ENCODE results near the gene PAK2. TPM values are rescaled to one million over a fixed set of nuclear protein-coding genes. Genes with fewer than 3 reads are reported as not detected.
"Not testable (repeated sequence)": the region's sequence is repeated elsewhere in the genome, so short reads cannot be mapped to it uniquely, and the experiment has no call there.

Gene PAK2
- total RNA-seq, 1 donor from 2014 or later, result 99.6 TPM

DNA sequence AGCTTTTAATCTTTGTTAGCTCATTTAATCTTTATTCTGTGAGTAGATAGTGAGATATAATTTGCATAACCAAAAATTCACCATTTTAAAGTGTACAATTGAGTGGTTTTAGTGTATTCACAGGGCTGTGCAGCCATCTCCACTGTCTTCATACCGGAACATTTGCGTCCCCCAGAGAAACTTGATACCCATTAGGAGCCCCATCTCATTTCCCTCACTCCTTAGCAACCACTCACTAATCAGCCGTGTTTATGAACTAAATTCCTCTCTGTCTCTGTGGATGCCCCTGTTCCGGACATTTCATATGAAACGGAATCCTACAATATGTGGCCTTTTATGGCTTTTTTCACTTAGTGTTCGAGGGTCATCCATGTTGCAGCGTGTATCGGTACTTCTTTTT lies 38.2 kb downstream of the PAK2 start:
- intact Hi-C loops (cut with micrococcal nuclease), result no loop called here

DNA sequence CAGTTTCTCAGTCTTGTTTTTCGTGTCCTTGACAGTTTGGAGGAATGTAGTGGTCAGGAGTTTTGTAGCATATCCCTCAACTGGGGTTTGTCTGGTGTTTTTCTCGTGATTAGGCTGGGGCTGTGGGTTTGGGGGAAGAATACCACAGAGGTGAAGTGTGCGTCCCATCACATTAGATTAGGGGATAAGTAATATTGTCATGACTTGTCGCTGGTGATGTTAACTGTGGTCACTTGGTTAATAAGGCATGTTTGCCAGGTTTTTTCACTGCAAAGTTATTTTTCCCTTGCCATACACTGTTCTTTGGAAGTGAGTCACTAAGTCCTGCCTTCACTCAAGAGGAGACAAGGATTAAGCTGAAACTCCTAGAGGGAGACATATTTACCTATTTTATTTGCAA lies 39.1 kb downstream of the PAK2 start:
- intact Hi-C loops (cut with micrococcal nuclease), result no loop called here

DNA sequence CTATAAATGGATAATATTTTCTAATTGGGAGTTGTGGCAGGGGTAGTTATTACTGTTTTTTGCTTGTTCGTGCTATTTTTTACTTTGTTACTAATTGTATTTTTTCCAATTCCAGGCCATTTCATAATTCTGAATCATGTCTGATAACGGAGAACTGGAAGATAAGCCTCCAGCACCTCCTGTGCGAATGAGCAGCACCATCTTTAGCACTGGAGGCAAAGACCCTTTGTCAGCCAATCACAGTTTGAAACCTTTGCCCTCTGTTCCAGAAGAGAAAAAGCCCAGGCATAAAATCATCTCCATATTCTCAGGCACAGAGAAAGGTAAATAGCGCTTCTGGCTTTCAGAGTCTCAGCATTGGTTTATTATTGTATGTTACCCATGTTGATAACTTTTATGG lies 42.9 kb downstream of the PAK2 start:
- intact Hi-C loops (cut with micrococcal nuclease), result no loop called here

DNA sequence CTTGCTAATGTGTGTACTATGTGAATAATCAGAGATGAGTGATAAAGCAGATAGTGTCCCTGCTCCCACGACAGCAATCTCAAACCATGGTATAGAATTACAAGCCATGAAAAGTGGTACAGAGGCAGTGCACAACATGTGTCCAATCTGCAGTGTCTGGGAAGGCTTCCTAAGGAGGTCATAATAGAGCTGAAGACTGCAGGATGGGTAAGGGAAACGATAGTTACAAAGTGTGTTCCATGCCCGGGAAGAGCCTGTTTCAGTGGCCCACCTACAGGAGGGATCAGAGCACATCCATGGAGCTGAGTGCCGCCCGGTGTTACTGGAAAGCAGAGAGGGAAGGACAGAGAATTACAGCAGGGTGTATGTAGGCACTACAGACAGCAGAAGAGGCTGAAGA lies 48.9 kb downstream of the PAK2 start:
- intact Hi-C loops (cut with micrococcal nuclease), result no loop called here

DNA sequence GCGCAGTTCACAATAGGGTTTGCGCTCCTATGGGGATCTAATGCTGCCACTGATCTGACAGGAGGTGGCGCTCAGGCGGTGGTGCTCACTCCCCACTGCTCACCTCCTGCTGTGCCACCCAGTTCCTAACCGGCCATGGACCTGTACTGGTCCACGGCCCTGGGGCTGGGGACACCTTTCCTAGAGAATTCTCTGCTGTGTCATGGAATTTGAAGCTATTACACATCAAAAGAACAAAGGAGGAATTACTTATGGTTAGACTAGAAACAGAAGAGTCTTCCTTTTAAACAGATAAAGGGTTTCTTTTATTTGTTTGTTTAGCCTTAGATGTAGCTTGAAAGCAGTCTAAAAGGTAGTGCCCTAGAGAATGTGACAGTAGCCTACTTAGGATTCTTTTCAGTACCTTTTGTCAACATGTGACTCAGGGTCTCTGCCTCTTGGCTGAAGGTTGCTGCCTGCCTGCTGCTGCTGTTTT lies 50.3 kb downstream of the PAK2 start:
- intact Hi-C loops (cut with micrococcal nuclease), result no loop called here

DNA sequence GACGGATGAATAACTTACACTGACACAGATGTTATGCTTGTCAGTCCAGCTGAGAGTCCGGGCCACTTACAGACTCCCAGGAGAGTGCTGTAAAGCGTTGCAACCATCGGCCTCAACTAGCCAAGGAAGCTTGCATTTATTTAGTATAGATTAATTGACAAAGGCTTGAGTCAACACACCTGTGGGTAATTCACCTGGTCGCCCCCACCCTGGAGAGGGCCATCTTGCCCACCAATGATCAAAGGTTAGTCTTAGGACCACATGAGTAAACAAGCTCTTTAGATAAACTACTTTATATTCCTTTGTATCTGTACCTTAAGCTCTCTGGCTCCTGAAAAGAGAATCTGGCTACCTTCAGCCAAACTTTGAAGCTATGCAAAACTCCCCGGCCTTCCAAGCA lies 51.0 kb downstream of the PAK2 start:
- intact Hi-C loops (cut with micrococcal nuclease), result no loop called here

DNA sequence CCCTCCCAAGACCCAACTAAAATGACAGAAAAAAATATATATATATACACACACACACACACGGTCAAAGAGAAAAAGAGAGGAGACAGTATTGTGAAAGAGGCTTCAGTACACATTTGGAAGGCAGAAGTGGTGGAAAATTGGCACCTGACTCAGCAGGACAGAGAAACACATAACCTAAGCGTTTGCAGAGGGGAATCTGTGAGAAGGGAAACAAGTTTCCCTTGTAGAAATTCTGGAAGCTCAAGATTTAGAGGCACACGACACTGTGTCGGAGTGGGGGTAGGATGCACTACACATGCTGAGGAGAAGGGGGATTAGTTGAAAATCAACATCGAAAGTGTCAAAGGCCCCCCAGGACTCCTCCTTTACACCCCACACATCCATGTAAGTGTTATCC lies 53.1 kb downstream of the PAK2 start:
- intact Hi-C loops (cut with micrococcal nuclease), result no loop called here

DNA sequence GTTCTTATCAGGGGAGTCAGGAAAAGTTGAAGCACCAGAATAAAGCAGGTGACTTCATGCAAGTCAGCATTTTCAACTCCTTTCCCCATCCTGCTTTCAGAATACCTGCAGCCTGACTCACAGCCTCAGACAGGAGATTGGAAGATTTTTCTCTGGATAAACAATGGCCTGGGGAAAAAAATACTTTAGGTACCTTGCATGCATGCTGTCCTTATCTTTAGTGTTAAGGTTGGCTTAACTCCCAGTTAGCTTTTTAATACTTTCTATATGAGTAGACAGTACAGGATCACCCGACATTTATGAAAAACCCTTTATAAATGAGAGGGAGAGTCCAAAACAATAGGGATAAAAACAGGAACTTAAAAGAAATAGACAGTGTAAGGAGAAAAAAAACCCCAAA lies 53.6 kb downstream of the PAK2 start:
- intact Hi-C loops (cut with micrococcal nuclease), result no loop called here

DNA sequence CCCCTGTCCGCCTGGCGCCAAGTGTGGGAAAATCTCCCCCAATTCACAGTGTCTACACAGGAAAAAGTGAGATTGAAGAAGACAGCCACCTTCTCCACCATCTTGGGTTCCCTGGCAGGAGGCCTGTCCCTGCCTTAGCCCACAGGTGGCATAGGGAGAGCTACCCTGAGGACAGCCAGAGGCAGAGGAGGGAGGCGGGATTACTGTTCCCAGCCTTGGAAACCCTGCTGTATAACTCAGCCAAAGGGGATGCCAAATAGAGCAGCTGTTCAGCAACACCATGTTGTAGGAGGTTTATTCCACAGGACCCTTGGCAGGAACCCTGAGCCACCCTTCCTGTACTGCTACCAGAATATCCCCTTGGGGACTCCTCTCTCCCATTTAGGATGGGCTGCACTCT lies 54.8 kb downstream of the PAK2 start:
- intact Hi-C loops (cut with micrococcal nuclease), result no loop called here

DNA sequence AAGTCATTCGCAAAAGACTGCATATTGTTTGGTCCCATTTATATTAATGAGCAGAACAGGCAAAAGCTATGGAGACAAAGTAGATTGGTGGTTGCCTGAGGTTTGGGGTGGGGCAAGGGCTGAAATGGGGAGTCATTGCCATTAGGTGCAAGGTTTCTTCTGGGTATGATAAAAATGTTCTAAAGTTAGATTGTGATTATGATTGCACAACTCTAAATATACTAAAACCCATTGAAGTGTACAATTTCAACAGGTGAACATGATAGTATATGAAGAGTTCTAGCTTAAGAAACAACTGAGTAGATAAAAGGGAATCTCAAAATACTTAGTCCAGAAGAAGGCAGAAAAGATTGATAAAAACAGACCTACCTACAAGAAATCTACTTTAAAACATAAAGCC lies 56.7 kb downstream of the PAK2 start:
- intact Hi-C loops (cut with micrococcal nuclease), result no loop called here

DNA sequence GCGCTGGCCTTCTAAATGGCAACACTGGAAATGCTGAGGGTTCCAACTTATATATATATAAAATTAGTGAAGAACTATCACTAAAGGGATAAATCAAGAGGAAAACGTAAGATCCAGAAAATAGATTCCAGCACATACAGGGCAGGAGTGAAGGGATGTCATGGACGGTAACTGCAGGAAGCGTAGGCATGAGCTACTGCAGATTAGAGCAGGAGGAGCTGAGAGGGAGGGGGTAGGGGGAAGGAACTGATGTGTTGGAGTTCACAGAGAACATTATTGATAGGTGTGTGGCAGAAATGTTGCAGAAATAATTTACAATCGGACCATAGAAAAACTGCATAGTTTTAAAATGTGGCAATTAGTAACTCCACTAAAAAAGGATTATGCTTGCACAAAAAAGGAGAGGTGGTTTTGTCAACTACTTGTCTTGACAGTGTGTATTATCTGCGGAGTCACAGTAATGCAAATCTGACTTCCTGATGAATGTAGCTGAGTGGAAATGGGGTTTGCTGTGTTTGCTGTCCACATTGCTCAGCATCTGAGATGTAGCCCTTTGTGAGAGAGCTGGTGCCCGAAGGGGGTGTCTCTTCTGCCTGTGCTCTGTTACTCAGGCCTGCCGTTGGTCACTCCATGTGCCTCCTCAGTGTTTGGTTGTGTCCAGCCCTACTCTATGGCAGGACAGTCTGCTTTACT lies 61.2 kb downstream of the PAK2 start:
- intact Hi-C loops (cut with micrococcal nuclease), result loop anchor here (10.0 kb wide), 1 partner anchor 196 kb away; no protein-coding TSS in a partner anchor

DNA sequence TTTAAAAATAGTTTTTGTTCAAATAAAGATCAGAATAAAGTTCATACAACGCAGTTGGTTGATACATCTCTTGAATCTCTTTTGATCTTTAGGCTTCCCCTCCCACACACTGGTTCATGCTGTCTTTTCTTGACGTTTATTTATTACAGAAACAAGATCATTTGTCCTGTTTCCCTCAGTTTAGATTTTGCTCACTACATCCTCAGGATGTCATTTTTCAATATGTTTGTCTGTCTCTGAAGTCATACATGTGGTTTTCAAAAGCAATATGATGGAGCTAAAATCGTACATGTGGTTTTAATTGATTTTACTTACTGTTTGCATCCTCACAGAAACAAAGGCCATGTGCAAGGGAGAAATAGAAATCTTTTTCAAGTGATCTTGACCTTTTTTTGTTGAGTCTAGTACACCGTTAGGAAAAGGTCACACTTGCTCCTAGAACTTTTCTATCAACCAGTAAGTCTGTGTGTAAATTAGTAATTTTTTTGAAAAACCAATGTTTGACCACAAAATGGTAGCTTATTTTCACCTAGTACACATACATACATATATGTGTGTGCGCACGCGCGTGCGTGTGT lies 64.3 kb downstream of the PAK2 start:
- intact Hi-C loops (cut with micrococcal nuclease), result loop anchor here (10.0 kb wide), 1 partner anchor 199 kb away; no protein-coding TSS in a partner anchor

DNA sequence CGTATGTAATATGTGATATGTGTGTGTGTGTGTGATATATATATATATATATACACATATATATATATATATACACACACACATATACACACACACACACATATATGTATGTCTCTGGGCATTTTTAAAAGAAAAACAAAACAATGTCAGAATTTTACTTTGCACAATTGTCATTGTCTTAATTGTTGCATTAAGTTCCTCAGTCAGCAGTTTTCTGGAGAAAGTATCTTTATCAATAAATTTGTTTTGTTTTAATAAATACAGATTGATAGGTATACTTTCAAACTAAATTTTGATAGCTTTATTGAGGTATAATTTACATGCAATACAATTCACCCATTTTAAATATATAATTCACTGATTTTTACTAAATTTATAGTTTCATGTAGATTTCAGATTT lies 65.1 kb downstream of the PAK2 start:
- intact Hi-C loops (cut with micrococcal nuclease), result loop anchor here (10.0 kb wide), 1 partner anchor 200 kb away; no protein-coding TSS in a partner anchor

DNA sequence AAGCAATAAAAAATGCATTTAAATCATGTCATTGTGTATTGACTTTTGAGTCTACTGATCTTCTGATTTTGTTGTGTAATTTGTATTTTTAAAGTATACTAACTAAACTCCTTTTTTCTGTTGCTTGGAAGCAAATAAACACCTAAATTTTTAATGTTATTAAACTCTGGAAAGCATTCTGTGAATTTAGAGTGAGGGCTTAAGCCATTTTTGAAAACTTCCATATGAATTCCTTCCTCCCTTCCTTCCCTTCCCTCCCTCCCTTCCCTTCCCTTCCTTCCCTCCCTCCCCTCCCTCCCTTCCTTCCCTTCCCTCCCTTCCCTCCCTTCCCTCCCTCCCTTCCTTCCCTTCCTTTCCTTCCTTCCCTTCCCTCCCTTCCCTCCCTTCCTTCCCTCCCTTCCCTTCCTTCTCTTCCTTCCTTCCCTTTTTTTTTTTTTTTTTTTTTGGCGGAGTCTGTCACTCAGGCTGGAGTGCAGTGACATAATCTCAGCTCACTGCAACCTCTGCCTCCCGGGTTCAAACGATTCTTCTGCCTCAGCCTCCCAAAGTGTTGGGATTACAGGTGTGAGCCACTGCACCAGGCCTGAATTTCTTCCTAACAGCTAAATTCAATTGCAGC lies 71.4 kb downstream of the PAK2 start:
- intact Hi-C loops (cut with micrococcal nuclease), result no loop called here

DNA sequence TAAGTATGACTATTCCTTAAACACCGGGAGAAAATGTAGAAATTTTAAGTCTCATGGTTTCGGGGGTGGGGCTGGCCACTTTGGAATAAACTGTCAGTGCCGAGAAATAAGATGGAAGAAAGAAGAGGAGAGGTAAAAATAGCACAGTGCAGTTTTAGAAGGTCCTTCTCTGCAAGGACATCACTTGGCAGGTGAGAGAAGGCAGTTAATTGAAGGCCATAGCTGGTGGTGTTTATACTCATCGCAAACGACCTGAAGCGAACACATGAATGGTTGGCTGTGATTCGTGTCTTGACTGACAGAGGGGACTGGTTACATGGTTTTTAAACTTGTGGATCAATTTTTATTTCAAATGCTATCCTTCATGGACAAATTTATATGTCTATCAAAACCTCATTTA lies 73.2 kb downstream of the PAK2 start:
- intact Hi-C loops (cut with micrococcal nuclease), result no loop called here

DNA sequence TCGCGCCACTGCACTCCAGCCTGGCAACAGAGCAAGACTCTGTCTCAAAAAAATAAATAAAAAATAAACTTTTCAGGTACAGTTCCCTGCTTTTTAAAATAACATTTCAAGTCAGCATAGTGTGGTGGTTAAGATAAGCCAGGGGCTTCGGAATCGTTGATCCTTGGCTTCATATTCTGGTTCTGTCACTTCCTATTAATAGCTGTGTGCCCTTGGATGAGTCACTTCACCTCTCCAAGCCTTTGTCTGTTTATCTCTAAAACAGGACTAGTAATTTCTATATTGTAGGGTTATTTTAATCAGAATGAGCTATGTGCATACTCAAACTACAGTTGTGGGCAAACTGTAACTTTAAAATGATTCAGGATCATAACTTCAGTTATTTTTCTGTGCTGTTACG lies 74.2 kb downstream of the PAK2 start:
- intact Hi-C loops (cut with micrococcal nuclease), result no loop called here

DNA sequence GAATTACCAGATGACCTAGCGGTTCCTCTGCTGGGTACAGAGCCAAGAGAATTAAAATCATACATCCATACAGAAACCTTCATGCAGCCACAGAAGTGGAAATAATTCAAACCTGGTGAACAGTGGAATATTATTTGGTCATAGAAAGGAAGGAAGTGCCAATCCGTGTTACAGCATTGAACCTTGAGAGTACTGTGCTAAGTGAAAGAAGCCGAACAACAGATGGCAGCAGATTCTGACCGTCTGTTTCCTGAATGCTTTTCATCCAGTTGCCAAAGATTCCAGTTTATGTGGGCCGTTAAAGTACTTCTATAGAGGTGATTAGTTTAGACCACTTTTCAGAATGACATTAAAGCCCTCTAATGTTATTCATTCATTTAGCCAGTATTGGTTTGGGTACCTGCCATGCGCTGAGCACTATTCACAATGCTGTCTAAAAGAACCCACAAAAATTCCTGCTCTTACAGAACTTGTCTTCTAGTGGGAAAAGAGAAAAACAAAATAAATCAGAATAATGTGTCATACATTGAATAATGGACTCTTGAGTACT lies 82.2 kb downstream of the PAK2 start:
- intact Hi-C loops (cut with micrococcal nuclease), result no loop called here

DNA sequence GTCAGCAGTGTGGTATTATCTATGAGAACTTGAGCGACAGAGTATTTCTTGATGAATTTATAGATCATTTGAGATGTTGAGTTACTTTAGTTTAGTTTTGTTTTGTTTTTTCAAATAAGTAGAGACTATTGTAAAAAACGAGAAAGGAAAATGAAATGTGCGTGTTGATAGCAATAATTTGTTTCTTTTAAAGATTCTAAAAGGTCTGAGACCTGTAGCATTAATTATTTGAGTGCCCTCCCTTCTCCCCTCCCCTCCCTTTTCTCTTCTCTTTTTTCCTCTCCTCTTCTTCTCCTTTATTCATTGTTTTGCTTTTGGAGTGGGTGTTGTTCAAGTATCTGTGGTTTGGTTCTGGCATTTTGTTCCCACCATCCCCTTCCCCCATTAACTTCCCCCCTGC lies 90.0 kb downstream of the PAK2 start:
- intact Hi-C loops (cut with micrococcal nuclease), result not testable (repeated sequence)

DNA sequence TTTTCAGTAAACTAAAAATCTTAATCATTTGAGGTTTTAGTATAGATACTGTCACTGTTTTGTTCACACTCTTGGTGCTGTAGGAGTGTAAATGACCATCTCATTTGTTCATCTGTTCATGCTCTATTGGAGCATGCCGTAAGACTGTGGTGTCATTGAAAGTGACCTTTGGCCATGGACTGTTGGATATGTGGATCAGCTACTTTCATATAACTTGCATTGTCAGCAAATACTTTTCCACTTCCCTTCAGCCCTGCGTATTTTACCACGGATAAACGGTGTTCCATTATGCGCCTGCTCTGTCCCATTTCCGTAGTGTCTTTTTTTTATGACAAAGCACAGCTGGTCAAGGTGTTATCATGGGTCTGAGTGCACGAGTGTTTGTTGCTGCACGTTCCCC lies 95.4 kb downstream of the PAK2 start:
- intact Hi-C loops (cut with micrococcal nuclease), result loop anchor here (5.0 kb wide), 1 partner anchor 352 kb away; no protein-coding TSS in a partner anchor

DNA sequence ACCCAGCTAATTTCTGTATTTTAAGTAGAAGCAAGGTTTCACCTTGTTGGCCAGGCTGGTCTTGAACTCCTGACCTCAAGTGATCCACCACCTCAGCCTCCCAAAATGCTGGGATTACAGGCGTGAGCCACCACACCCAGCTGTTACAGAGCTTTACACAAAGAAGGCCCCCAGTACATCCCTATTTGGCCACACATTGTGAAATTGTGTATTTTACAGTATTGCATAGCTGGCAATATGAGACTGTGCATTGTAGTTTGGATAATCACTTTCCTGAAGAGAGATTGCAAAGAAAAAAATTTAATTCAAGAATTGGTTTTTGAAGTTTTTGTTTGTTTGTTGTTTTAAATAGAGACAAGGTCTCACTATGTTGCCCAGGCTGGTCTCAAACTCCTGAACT lies 97.0 kb downstream of the PAK2 start:
- intact Hi-C loops (cut with micrococcal nuclease), result loop anchor here (5.0 kb wide), 1 partner anchor 351 kb away; no protein-coding TSS in a partner anchor

DNA sequence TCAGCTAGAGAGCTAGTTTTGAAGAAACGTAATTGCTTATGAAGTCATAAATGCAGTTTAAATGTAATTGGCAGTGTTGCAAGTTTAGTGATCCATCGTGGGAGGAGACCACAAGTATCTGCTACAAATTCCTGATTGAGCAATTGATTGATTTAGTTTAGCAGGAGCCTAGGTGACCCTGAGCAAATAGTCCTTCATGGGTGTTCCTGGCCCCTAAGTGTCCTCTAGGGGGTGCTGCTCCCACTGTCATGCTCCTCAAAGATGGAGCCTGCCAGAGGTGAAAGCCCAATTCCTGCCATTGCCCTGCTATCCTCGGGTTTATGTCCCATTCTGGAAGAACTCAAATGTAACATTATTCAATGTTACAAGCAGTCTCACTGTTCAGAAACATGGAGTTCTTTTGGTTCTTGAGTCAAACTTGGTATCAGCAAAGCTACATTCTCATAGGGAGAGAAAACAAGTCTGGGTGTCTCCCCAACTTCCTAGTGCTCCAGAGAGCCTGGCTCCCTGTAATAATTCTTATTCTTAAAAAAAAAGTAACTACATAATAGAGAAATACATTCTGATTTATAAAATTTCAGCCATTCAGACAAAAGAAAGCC lies 98.3 kb downstream of the PAK2 start:
- intact Hi-C loops (cut with micrococcal nuclease), result loop anchor here (1.0 to 5.0 kb wide), 2 partner anchors 131 to 349 kb away; no protein-coding TSS in a partner anchor

DNA sequence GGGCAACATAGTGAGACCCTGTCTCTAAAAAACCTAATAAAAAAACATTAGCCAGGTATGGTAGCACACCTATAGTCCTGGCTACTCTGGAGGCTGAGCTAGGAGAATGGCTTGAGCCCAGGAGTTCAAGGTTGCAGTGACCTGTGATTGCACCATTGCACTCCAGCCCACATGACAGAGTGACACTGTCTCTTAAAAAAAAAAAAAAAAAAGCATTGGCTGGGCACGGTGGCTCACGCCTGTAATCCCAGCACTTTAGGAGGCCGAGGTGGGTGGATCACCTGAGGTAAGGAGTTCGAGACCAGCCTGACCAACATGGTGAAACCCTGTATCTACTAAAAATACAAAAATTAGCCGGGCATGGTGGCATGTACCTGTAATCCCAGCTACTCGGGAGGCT lies 99.7 kb downstream of the PAK2 start:
- intact Hi-C loops (cut with micrococcal nuclease), result loop anchor here (5.0 kb wide), 1 partner anchor 348 kb away; no protein-coding TSS in a partner anchor
